ENCODE data around the gene FKBP7.
"Not testable (repeated sequence)": the region's sequence is repeated elsewhere in the genome, so short reads cannot be mapped to it uniquely, and the experiment has no call there.

Gene FKBP7

GRCh38 chr2:178429336-178429735 is 49.1 kb downstream of the FKBP7 start:
- Histone ChIP-seq H3K36me3 (ENCODE audit: low read depth) (peaks cover 51% of the 10 kb centered on the region), H3K27ac (ENCODE audit: poor library complexity, severe bottlenecking) (no peak overlapping the region), H3K4me3 (ENCODE audit: severe bottlenecking) (no peak overlapping the region), H3K4me1 (ENCODE audit: insufficient read depth, poor library complexity, severe bottlenecking) (no peaks in the 10 kb centered on the region), H3K27me3 (ENCODE audit: insufficient read depth, poor library complexity, severe bottlenecking) (no peaks in the 10 kb centered on the region), H3K9me3 (ENCODE audit: severe bottlenecking) (no peaks in the 10 kb centered on the region)
- no peak for TF ChIP-seq CTCF (IDR thresholded peaks at IDR 0.05; ENCODE audit: poor library complexity, severe bottlenecking)
- DNase-seq (ENCODE audit: low spot score) (no peak), ATAC-seq (ENCODE audit: low read depth) (no peak)

- ATAC-seq (ENCODE audit: low read depth), result no peak
Measured at GRCh38 chr2:178428396-178428806, 50.0 kb downstream of the FKBP7 start.

GRCh38 chr2:178427458-178427857 is 50.9 kb downstream of the FKBP7 start:
- peaks cover 33% of the 10 kb centered on the region for H3K36me3 ChIP-seq (ENCODE audit: low read depth)
- TF ChIP-seq CTCF (IDR thresholded peaks at IDR 0.05; ENCODE audit: poor library complexity, severe bottlenecking), result no peak
- DNase-seq (ENCODE audit: low spot score) (no peak), ATAC-seq (ENCODE audit: low read depth) (no peak)
- no peaks in the 10 kb centered on the region for H3K27me3 ChIP-seq (ENCODE audit: insufficient read depth, poor library complexity, severe bottlenecking)
- H3K4me1 ChIP-seq (ENCODE audit: insufficient read depth, poor library complexity, severe bottlenecking), result no peaks in the 10 kb centered on the region
- no peak overlapping the region for H3K4me3 ChIP-seq (ENCODE audit: severe bottlenecking)
- no peak overlapping the region for H3K27ac ChIP-seq (ENCODE audit: poor library complexity, severe bottlenecking)
- no peaks in the 10 kb centered on the region for H3K9me3 ChIP-seq (ENCODE audit: severe bottlenecking)

More at GRCh38 chr2:178428396-178428806, 50.0 kb downstream of the FKBP7 start:
- H3K9me3 ChIP-seq (ENCODE audit: severe bottlenecking), result no peaks in the 10 kb centered on the region
- no peak overlapping the region for H3K27ac ChIP-seq (ENCODE audit: poor library complexity, severe bottlenecking)
- no peak for TF ChIP-seq CTCF (IDR thresholded peaks at IDR 0.05; ENCODE audit: poor library complexity, severe bottlenecking)
- H3K4me3 ChIP-seq (ENCODE audit: severe bottlenecking), result no peak overlapping the region
- no peaks in the 10 kb centered on the region for H3K27me3 ChIP-seq (ENCODE audit: insufficient read depth, poor library complexity, severe bottlenecking)
- H3K4me1 ChIP-seq (ENCODE audit: insufficient read depth, poor library complexity, severe bottlenecking), result no peaks in the 10 kb centered on the region
- DNase-seq (ENCODE audit: low spot score), result no peak
- H3K36me3 ChIP-seq (ENCODE audit: low read depth), result peaks cover 42% of the 10 kb centered on the region

GRCh38 chr2:178426388-178426787 is 52.0 kb downstream of the FKBP7 start:
- TF ChIP-seq CTCF (IDR thresholded peaks at IDR 0.05; ENCODE audit: poor library complexity, severe bottlenecking), result no peak
- ATAC-seq (ENCODE audit: low read depth) (no peak; the same call in 2 of the 3 replicates), DNase-seq (ENCODE audit: low spot score) (no peak)
- no peak overlapping the region for H3K27ac ChIP-seq (ENCODE audit: poor library complexity, severe bottlenecking)
- H3K4me3 ChIP-seq (ENCODE audit: severe bottlenecking), result no peak overlapping the region
- H3K27me3 ChIP-seq (ENCODE audit: insufficient read depth, poor library complexity, severe bottlenecking), result no peaks in the 10 kb centered on the region
- H3K4me1 ChIP-seq (ENCODE audit: insufficient read depth, poor library complexity, severe bottlenecking), result no peaks in the 10 kb centered on the region
- no peaks in the 10 kb centered on the region for H3K9me3 ChIP-seq (ENCODE audit: severe bottlenecking)
- peaks cover 27% of the 10 kb centered on the region for H3K36me3 ChIP-seq (ENCODE audit: low read depth)

GRCh38 chr2:178425255-178425827 is 53.1 kb downstream of the FKBP7 start:
- DNase-seq (ENCODE audit: low spot score) (no peak), ATAC-seq (ENCODE audit: low read depth) (no peak)
- Histone ChIP-seq H3K27me3 (ENCODE audit: insufficient read depth, poor library complexity, severe bottlenecking) (no peaks in the 10 kb centered on the region), H3K27ac (ENCODE audit: poor library complexity, severe bottlenecking) (no peak overlapping the region), H3K9me3 (ENCODE audit: severe bottlenecking) (no peaks in the 10 kb centered on the region), H3K4me3 (ENCODE audit: severe bottlenecking) (no peak overlapping the region), H3K4me1 (ENCODE audit: insufficient read depth, poor library complexity, severe bottlenecking) (no peaks in the 10 kb centered on the region), H3K36me3 (ENCODE audit: low read depth) (peaks cover 23% of the 10 kb centered on the region)
- no peak for TF ChIP-seq CTCF (IDR thresholded peaks at IDR 0.05; ENCODE audit: poor library complexity, severe bottlenecking)

GRCh38 chr2:178423746-178424145 is 54.7 kb downstream of the FKBP7 start:
- H3K4me1 ChIP-seq (ENCODE audit: insufficient read depth, poor library complexity, severe bottlenecking); H3K27me3 ChIP-seq (ENCODE audit: insufficient read depth, poor library complexity, severe bottlenecking): not testable (repeated sequence)
- H3K36me3 ChIP-seq (ENCODE audit: low read depth), result peaks cover 25% of the 10 kb centered on the region

More at GRCh38 chr2:178423746-178424145, 54.7 kb downstream of the FKBP7 start:
- not testable (repeated sequence) for H3K9me3 ChIP-seq (ENCODE audit: severe bottlenecking); ATAC-seq (ENCODE audit: low read depth); H3K27ac ChIP-seq (ENCODE audit: poor library complexity, severe bottlenecking); H3K4me3 ChIP-seq (ENCODE audit: severe bottlenecking); DNase-seq (ENCODE audit: low spot score)
